GM21576 (cell line): ENCODE data around the gene GALNT2.

Experiments used
- ATAC-seq: cut with Tn5 transposase; IDR thresholded peaks from one replicate; pipeline ENCODE4 v1.9.1; 2021; ENCODE audit warnings: mild to moderate bottlenecking, moderate library complexity; ENCODE audit not compliant: unreplicated experiment

Gene GALNT2

DNA sequence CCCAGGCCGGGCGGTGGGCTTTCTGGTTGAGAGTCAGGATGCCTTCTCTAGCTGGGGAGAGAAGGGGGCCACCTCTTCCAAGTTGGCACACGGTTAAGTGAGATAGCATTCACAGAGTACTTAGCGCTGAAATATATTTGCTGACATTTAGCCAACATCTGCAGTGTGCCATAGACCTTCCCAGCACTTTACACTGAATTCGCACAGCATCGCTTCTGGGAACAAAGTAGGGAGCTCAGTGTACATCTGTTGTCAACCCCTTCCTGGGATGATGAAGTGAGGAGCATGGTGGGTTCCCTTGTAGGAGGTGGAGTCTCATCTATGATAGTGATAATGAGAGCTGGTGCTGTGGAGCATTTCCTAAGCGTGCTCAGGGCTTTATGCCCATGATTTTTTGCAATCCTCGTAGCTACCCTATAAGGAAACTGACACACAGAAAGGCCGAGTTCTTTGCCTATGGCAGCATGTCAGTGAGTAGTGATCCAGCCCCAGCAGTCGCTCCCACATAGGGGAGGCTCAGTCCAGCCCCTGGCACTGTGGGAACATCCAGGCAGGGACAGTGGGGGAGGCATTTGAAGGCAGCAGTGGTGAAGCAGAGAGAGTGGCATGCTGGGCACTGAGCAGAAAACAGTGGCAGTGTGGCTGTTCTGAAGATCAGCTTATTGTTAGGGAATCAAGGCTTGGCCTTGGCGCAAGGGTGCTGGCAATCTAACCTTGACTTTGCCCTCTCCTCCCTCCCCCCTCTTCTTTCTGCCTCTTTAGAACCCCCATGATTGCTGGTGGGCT lies 182.8 kb downstream of the GALNT2 start:
- ATAC-seq = no peak

DNA sequence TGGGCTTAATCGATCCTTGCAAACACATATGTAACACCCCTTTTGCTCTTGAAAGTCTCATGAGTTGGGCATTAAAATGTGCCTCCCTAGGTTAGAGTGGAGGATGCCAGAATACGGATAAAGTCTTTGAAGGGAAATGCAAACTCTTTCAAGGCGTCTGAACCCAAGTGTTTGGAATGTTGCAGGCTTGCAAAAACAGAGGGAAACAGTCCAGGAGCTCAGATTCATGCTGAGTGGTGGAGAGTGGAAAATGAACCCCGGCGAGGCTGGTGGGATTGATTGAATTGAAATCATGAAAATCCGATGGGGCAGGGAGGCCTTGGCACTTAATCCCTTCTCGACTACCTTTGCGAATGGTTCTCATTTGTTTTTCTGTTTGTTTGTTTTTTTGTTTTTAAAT lies 183.6 kb downstream of the GALNT2 start:
- no peak for ATAC-seq

DNA sequence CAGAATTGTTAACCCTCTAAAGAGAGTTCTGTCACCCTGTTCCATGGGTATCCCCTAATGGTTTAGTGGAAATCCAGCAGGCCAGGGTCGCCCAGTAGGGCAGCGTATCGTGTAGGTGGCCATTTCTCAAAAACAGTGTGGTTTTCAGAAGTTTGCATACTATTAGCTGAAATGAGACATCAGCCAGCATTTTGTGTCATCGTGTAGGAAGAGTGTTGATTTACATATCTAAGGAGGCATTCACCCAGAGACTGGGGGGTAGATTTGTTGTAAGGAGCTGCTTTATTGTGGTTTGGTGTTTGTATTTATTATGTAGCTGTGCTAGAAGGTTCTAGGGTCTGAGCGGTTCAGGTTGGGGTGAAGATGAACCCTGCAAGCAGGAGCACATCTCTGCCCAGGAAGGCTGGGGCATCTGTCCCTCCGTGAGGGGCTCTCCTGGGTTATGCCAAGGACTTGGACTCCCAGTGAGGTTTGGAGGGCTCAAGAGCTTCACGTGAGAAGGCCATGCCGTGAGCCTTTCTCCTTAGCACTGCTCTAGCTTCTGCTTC lies 184.7 kb downstream of the GALNT2 start:
- peak; percentile 55 for ATAC-seq

DNA sequence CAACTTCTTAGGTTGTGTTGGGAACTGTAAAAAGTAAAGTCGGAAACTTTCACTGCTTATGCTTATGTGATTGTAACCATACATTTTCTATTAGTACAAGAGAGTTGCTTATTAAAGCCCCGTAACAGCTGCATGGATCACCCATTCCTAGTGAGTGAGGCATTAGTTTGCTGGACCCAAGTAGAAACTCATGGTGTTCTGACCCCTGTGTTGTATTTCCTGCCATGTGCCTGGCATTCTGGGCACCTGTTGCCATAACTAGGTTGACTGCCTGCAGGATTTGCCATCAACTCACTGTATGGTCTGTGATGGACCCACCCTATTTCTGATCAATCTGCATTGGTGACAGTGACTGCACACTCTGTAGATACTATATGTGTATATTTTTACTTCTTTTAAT lies 186.1 kb downstream of the GALNT2 start:
- ATAC-seq = no peak

DNA sequence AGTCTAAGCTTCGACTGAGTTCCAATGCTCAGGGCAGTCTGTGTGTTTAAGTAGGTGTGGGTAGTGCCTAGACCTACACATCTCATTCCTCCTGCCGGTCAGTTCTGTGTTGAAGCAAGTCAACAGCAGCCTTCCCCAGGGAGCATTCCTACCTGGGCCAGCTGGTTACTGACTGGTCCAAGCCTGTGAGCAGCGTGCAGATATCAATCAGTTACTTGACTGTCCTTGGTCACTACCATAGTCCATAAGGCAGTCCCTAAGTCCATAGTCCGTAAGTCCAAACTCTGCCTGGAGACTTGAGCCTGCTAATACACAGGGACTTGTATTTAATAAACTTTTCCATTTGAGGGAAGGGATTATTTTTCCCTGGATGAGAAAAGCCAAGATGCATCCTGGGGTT lies 187.2 kb downstream of the GALNT2 start:
- no peak for ATAC-seq

DNA sequence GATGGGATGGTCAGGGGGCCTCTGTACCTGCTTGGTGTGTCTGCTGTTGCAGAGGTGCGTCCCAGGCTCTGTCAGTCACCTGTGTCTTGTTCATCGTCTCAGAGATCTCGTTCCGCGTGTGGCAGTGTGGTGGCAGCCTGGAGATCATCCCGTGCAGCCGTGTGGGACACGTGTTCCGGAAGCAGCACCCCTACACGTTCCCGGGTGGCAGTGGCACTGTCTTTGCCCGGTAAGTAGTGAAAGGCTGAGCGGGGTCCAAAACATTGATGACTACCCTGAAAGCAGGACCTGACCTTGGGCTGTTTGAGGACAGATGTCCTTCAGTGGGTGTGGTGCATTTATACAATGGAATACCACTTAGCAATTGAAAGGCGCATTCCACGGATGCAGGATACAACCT lies 188.1 kb downstream of the GALNT2 start:
- no peak for ATAC-seq

DNA sequence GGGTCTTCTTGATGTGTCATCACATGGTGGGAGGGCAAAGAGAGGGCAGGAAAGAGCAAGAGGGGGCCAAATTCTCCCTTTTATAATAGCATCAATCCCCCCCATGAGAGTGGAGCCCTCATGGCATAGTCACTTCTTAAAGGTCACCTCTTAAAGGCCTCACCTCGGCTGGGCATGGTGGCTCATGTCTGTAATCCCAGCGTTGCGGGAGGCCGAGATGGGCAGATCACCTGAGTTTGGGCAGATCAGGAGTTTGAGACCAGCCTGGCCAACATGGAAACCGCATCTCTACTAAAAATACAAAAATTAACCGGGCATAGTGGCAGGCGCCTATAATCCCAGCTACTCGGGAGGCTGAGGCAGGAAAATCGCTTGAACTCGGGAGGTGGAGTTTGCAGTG lies 189.0 kb downstream of the GALNT2 start:
- no peak for ATAC-seq

DNA sequence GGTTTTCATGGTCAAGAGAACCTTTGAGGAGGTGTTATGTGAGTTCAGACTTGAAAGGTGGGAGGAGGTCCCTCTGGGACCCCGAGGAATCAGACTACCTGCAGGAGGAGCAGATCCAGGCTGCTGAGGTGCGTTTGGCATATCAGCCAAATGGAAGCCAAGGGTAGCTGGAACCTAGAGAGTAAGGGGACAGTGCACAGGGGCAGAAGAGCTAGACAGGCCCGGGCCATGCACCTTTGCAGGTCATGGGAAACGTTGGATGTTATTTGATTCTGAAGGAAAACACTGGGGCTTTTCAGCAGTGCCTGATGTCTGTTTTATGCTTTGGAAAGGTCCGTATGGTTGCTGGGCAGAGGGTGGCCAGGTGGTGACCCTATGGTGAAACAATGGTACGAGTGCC lies 189.9 kb downstream of the GALNT2 start:
- ATAC-seq = no peak

DNA sequence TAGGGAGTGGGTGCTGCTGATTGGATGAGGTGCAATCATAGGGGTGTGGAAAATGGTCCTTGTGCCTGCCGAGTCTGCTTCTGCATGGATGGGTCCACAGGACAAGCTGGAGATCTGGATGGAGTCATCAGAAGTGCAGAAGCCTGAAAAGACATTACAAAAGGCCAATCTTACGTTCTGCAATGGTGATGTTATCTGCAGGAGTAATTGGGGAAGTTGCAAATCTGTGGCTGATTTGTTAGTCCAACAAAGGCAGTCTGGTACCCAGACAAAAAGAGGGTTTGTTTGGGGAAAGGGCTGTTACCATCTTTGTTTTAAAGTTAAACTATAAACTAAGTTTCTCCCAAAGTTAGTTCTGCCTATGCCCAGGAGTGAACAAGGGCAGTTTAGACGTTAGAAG lies 192.6 kb downstream of the GALNT2 start:
- ATAC-seq = no peak

DNA sequence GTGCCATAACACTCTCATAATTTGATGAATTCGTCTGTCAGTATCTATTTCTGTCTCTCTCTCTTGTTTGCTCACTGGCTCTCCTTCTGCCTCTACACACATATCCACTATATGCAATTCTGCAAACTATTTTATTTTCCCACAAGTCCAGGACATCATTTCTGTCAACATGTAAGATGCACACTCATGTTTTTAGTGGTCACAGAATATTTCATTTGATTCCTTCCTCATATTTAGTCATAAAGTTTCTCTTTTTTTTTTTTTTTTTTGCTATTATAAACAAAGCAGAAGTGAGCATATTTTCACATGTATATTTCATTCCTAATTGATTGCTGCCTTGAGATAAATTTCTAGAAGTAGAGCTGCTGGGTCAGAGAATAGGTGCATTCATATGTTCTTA lies 193.8 kb downstream of the GALNT2 start:
- ATAC-seq = no peak

DNA sequence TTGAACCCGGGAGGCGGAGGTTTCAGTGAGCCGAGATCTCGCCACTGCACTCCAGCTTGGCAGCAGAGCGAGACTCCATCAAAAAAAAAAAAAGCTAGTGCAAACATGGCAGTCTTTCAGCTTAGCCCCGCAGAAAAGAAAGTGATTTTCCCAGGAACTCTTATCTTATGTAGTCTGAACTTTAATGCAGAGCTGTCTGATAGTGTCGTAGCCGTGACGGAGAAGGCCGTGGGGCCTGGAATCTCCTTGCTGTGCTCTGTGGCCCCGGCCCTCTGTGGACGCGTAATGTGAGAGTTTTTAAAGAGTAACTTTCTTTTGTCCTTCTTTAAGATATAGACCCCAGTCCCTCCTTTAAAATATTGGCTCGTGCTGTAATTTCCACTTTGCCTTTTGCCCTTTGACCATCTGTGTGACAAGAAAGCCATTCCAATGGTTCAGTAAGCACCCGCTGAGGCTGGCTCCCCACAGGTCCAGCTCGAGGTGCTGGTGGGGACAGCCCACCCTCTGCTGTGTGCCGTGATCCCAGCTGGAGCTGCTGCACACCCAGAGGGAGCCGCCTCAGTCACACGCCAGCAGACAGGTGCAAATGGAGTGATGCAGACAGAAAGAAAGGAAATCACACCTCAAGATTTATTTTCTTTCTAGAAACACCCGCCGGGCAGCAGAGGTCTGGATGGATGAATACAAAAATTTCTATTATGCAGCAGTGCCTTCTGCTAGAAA lies 195.1 kb downstream of the GALNT2 start:
- ATAC-seq = no peak

DNA sequence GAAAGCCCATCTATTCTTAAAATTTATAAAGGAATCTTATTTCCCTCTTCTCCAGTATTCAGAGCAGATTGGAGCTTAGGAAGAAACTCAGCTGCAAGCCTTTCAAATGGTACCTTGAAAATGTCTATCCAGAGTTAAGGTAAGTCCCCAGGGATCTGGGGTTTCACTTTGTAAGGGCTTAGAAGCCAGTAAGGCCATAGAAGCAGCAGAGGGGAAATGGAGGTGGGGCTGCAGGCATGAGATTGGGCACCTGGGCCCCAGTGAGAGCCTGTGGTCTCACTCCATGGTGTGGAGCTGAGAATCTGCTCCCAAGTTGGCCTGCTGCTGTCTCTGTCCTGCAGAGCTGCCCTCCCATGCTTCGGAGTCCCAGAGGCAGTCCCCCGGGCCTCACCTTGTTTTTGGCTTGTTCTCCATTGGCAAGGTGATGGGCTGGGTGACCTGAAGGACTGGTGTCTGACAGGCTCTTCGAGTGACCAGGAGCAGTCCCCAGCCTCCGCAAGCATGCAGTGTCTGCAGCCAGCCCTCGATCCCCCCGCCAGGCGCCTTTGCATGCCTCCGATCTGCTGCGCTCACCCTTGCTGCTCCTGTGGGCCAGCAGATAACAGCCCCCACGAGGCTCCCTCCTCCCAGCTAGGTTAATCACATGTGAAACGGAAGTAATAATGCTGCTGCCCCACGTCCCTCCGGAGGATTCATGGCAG lies 196.0 kb downstream of the GALNT2 start:
- ATAC-seq = no peak

DNA sequence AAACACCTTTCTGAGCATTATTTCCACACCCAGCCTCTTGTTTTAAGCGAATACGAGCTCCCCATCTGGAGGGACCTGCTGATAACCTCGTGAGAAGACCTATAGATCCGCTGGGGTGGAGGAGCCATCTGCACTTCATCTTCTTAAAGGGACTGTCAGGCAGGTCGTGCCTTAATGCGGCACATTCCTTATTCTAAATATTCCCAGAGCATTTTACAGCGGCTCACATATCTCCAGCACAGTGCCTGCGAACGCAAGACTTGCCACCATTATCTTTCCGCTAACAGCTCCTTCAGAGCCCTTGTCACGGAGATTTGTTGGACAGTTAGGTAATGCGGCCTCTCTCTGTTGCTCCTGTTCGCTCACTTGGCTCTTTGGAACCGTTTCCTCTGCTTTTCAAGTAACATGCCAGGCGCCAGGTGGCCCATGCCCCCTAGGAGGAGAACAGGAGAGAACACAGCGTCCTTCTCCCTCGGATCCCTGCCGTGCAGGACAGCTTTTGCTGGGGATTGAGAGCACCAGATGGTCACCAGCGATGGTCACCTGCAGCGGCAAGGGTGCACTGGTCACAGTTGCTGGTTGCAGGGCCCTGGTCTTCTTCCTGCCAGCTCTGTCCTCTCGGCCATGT lies 196.6 kb downstream of the GALNT2 start:
- no peak for ATAC-seq

DNA sequence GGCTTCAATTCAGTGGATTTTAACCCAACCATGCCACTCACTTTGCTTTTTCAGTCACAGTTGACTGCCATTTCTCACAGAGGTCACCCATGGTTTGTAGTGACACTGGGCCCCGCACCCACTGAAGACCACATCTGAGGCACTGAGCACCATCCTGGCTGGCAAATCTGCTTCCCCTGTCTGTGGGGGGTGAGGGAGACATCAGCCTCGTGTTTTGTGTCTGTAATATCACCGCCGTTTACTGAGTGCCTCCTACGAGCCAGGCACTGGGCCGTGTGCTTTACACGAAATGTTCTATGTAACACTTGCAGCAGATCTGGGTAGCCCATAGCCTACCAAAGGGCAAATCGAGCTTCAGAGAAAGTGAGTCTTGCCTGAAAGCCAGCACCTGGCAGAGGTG lies 197.3 kb downstream of the GALNT2 start:
- no peak for ATAC-seq

DNA sequence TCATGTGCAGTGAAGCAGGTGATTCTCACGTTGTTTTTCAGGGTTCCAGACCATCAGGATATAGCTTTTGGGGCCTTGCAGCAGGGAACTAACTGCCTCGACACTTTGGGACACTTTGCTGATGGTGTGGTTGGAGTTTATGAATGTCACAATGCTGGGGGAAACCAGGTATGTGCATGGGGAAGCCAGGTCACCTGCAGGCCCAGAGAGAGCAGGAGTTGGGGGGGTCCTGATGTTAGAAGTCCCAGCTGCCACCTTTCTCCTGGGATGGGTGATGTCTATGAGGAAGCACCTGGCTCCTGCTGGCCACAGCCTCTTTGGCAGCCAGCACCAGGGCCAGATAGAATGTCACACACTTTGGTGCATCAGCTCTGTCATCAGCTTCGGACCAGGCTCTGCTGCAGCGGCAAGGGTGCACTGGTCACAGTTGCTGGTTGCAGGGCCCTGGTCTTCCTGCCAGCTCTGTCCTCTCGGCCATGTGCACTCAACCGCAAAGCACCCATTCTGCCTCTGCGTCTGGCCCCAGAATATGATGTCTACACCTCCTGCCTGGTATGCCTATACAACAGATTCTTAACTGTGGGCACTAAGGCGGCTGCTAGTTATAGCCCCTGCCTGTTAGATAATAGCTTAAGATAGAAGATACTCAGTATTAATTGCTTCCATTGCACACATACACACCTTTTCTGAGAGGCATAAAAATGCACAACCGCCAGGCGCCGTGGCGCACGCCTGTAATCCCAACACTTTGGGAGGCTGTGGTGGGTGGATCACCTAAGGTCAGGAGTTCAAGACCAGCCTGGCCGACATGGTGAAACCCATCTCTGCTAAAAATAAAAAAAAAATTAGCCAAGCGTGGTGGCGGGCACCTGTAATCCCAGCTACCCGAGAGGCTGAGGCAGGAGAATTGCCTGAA lies 198.4 kb downstream of the GALNT2 start:
- no peak for ATAC-seq

DNA sequence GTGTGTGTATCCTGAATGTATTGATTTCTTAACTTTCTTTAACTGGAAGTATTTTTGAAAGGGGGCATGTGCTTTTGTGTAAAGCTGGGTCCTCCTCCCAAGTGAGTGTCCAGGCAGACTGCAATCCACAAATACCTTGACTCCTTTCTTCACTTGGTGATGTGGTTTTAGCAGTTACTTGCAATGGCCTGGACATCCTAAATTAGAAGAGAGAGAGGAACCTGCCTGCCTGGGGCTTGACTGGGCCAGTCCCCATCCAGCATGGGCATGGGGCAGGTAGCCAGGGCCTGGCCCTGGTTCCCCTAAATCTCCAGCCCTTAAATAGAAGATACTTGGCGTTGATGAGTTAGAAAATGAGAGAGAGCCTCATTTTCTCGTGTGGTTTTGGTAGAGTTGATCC lies 199.4 kb downstream of the GALNT2 start:
- ATAC-seq = no peak

DNA sequence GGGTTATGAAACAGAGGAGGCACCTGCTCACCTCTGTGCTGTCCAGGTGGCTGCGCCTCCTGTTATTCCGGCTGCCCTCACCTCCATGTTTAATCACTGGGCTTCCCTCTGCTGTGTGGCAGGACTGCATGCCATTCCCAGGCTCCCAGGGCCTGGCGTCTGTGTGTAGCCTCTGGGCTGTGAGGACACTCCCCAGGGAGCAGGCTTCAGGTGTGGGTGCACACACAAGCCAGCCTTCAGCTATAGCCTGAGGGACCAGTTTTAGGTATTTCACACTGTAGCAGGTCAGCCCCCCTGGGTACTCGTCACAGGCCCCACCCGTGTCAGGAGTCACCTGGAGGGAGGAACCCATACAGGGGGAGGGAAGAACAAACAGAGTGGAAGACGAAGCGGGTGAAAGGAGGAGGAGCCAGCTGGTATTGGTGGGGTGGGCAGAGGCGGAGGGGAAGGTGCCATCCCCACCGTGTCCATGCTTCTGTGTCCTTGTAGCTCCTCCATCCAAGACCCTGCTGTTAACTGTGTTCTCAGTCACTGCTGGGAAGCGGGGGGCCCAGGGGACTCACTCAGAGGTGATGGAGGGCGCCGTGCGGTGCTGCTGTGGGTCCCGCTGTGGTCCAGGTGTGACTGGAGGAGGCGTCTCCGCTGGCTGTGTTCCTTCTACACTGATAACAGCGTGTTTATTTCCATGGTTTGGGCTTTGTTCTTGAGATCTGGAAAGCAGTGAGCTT lies 200.5 kb downstream of the GALNT2 start:
- no peak for ATAC-seq

DNA sequence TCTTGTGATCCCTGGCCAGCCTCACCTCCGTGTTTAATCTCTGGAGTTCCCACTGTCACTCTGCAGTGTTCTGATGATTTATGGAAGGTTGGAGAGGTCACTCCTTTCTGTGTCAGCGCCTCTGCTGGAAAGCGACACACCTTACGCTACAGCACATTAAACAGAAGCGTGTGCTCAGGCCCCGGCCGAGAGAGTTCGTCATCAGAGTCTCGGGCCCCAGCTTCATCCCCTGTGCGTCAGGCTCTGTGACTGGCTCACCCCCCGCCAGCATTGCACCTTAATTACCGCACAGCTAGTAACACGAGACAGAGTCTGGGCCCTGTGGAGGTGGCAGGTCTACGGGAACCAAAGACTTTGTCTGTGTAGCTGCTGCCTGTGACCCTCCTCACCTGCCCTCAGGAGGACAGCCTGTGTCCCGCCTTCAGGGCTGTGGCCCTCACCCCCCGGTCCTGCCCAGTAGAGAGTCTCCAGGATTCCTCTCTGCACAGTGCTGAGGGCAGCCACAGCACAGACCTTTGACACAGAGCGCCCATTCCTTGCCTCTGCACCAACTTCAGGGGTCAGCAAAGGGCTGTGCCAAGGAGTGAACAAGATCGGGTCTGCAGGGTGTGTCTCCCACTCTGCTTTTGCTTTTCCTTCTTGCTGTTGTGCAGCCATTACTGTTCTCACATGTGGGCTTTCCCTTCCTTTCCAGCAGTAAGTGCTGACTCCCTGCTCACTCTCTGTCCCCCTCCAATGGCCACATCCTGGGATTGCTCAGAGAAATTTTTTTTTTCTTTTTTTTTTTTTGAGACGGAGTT lies 201.5 kb downstream of the GALNT2 start:
- ATAC-seq = no peak

DNA sequence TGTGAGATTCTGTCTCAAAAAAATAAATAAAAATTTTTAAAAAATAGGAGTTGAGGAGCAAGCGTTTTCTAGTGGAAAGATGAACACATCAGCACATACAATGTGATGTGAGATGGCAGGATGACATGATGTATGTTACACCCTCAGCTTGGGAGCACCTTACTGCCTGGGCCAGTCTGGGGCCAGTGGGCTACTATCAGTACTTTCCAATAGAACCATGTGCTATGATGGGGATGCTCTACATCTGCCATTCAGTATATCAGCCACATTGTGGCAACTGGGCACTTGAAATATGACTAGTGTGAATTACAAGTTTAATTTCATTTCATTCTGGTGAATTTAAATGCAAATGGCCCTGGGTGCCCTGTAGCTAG lies 203.1 kb downstream of the GALNT2 start:
- ATAC-seq = peak; percentile 8
